Liver (tissue), 9 donors: ENCODE measurements around the gene ANO4. TPM values are rescaled to one million over a fixed set of nuclear protein-coding genes. Genes with fewer than 3 reads are reported as not detected.

Source experiments
- DNase-seq: peaks from one replicate; pipeline ENCODE4 v3.0.0-alpha.2; 2017; ENCODE audit warnings: low spot score
- H3K27ac ChIP-seq, 2 donors: one replicate each; pipeline ENCODE4 v1.7.0; 2013; ENCODE audit warnings: inconsistent platforms in 2 of 2, low read length in 2 of 2, control low read depth in 1 of 2, low read depth in 1 of 2, mild to moderate bottlenecking in 1 of 2
- H3K27me3 ChIP-seq, 4 donors: one replicate each; pipeline versions ENCODE4 v1.6.1 to v1.7.0; 2013; ENCODE audit warnings: low read length in 3 of 4, inconsistent platforms in 1 of 4, mild to moderate bottlenecking in 1 of 4, moderate library complexity in 1 of 4; ENCODE audit not compliant: control insufficient read depth in 4 of 4, insufficient read depth in 4 of 4
- H3K36me3 ChIP-seq, 4 donors: one replicate each; pipeline versions ENCODE4 v1.6.1 to v1.7.0; 2013; ENCODE audit warnings: low read length in 3 of 4, mild to moderate bottlenecking in 3 of 4, low read depth in 1 of 4, moderate library complexity in 1 of 4; ENCODE audit not compliant: control insufficient read depth in 4 of 4, insufficient read depth in 3 of 4
- H3K4me1 ChIP-seq, 4 donors: one replicate each; pipeline versions ENCODE4 v1.6.1 to v1.7.0; 2013; ENCODE audit warnings: low read length in 3 of 4, mild to moderate bottlenecking in 3 of 4, moderate library complexity in 1 of 4; ENCODE audit not compliant: control insufficient read depth in 4 of 4, insufficient read depth in 4 of 4
- H3K4me3 ChIP-seq, 3 donors: one replicate each; pipeline versions ENCODE4 v1.6.1 to v1.7.0; 2013; ENCODE audit warnings: low read length in 3 of 3, control low read depth in 1 of 3, low read depth in 1 of 3, mild to moderate bottlenecking in 1 of 3
- H3K9ac ChIP-seq, 2 donors: one replicate each; pipeline ENCODE4 v1.7.0; 2013; ENCODE audit warnings: low read length in 2 of 2, mild to moderate bottlenecking in 2 of 2, moderate library complexity in 2 of 2, control low read depth in 1 of 2, low read depth in 1 of 2
- H3K9me3 ChIP-seq, 4 donors: one replicate each; pipeline versions ENCODE4 v1.6.1 to v1.7.0; 2013; ENCODE audit warnings: low read length in 3 of 4; ENCODE audit not compliant: control insufficient read depth in 4 of 4
- ATF3 ChIP-seq: IDR thresholded peaks from 2 replicates; pipeline ENCODE4 v1.6.1; 2016; ENCODE audit warnings: antibody characterized with exemption
- CTCF ChIP-seq: fragments of 150-350 bp; IDR thresholded peaks from 2 replicates; pipeline ENCODE4 v1.5.1; 2017; ENCODE audit warnings: improper control_type of control experiment, low read depth, low read length; ENCODE audit not compliant: missing input control
- EGR1 ChIP-seq, 2 donors: IDR thresholded peaks; 2 replicates each; pipeline ENCODE4 v1.6.1; 2016 to 2018; ENCODE audit warnings: antibody characterized with exemption in 2 of 2, low read depth in 2 of 2
- FOXA1 ChIP-seq: IDR thresholded peaks from 2 replicates; pipeline ENCODE4 v1.6.1; 2016; ENCODE audit warnings: antibody characterized with exemption
- FOXA2 ChIP-seq: IDR thresholded peaks from 2 replicates; pipeline ENCODE4 v1.6.1; 2016; ENCODE audit warnings: antibody characterized with exemption
- HNF4A ChIP-seq, 2 donors: conservative IDR thresholded peaks; 2 replicates each; pipeline ENCODE4 v1.6.1; 2016; ENCODE audit warnings: antibody characterized with exemption in 2 of 2, mild to moderate bottlenecking in 2 of 2
- HNF4G ChIP-seq: IDR thresholded peaks from 2 replicates; pipeline ENCODE4 v1.6.1; 2016; ENCODE audit warnings: antibody characterized with exemption
- JUND ChIP-seq, 2 donors: IDR thresholded peaks; 2 replicates each; pipeline ENCODE4 v1.6.1; 2016; ENCODE audit warnings: antibody characterized with exemption in 2 of 2
- MAX ChIP-seq: IDR thresholded peaks from 2 replicates; pipeline ENCODE4 v1.6.1; 2016; ENCODE audit warnings: antibody characterized with exemption
- NR2F2 ChIP-seq: IDR thresholded peaks from 2 replicates; pipeline ENCODE4 v1.6.1; 2016; ENCODE audit warnings: antibody characterized with exemption
- RAD21 ChIP-seq, 2 donors: IDR thresholded peaks; 2 replicates each; pipeline ENCODE4 v1.6.1; 2016; ENCODE audit warnings: antibody characterized with exemption in 2 of 2, mild to moderate bottlenecking in 2 of 2
- RXRA ChIP-seq, 2 donors: IDR thresholded peaks; 2 replicates each; pipeline ENCODE4 v1.6.1; 2017 to 2018; ENCODE audit warnings: antibody characterized with exemption in 2 of 2, mild to moderate bottlenecking in 1 of 2
- TAF1 ChIP-seq: conservative IDR thresholded peaks from 2 replicates; pipeline ENCODE4 v1.6.1; 2016; ENCODE audit warnings: antibody characterized with exemption, mild to moderate bottlenecking
- YY1 ChIP-seq: IDR thresholded peaks from 2 replicates; pipeline ENCODE4 v1.6.1; 2016; ENCODE audit warnings: antibody characterized with exemption, mild to moderate bottlenecking
- ZBTB33 ChIP-seq: IDR thresholded peaks from 2 replicates; pipeline ENCODE4 v1.6.1; 2016; ENCODE audit warnings: antibody characterized with exemption
- WGBS: extraction: QIAGEN DNeasy Blood & Tissue Kit; methylation state at CpG from one replicate; pipeline ENCODE4 v1.1.7; 2013; 5-methylcytosine and 5-hydroxymethylcytosine counted together
- polyA plus RNA-seq, 2 donors: library from polyadenylated mRNA; stranded (reverse) in 1 of 2; unstranded in 1 of 2; fragments of 200-250 nt in 1 of 2; fragments of >200 nt in 1 of 2; fragmentation: Nextera tagmentation in 1 of 2; extraction: Ambion mirVana in 1 of 2; gene quantifications; one replicate each; pipeline versions ENCODE4 v1.2.1 to v1.2.3, GENCODE V29; 2013 to 2015
- total RNA-seq, 2 donors: library from RNA; depleted of rRNA; stranded (reverse); fragments of >200 nt; gene quantifications; one replicate each; pipeline ENCODE4 v1.2.3, GENCODE V29; 2014
- TF ChIP-seq, protein P1 (sequence below): IDR thresholded peaks from 2 replicates; pipeline ENCODE4 v1.6.1; 2016; ENCODE audit warnings: antibody characterized with exemption, mild to moderate bottlenecking
- donor health status: healthy.
- donor health status: healthy.
- donor health status: healthy.
- donor health status: healthy.
- donor health status: healthy.

ANO4 gene
- total and polyA plus RNA-seq, 4 donors, result 0.08 to 2.2 (median 0.17) TPM; not detected in 1

- Histone ChIP-seq H3K4me1 (no peaks in the 10 kb centered on the region), H3K9me3 (no peaks in the 10 kb centered on the region), H3K27me3 (peaks cover 0 to 8% (median 3%) of the 10 kb centered on the region in 4 donors), H3K4me3 (no peak overlapping the region), H3K9ac (no peak overlapping the region), H3K36me3 (no peaks in the 10 kb centered on the region), H3K27ac (no peak overlapping the region)
- WGBS, result 64% methylated on average over 6 of the region's 6 CpGs
- no peak for DNase-seq
- no peak for TF ChIP-seq ATF3
- no peak for TF ChIP-seq MAX
- no peak for TF ChIP-seq CTCF
- no peak for TF ChIP-seq FOXA2
- no peak for TF ChIP-seq RAD21 (IDR thresholded peaks at IDR 0.05)
- no peak for TF ChIP-seq ZBTB33
- no peak for TF ChIP-seq FOXA1
- no peak for TF ChIP-seq YY1
- TF ChIP-seq EGR1 (IDR thresholded peaks at IDR 0.05; ENCODE audit: low read depth in 2 of 2), result no peak
- TF ChIP-seq HNF4A (conservative IDR thresholded peaks at IDR 0.05), result no peak
- TF ChIP-seq, protein P1, sequence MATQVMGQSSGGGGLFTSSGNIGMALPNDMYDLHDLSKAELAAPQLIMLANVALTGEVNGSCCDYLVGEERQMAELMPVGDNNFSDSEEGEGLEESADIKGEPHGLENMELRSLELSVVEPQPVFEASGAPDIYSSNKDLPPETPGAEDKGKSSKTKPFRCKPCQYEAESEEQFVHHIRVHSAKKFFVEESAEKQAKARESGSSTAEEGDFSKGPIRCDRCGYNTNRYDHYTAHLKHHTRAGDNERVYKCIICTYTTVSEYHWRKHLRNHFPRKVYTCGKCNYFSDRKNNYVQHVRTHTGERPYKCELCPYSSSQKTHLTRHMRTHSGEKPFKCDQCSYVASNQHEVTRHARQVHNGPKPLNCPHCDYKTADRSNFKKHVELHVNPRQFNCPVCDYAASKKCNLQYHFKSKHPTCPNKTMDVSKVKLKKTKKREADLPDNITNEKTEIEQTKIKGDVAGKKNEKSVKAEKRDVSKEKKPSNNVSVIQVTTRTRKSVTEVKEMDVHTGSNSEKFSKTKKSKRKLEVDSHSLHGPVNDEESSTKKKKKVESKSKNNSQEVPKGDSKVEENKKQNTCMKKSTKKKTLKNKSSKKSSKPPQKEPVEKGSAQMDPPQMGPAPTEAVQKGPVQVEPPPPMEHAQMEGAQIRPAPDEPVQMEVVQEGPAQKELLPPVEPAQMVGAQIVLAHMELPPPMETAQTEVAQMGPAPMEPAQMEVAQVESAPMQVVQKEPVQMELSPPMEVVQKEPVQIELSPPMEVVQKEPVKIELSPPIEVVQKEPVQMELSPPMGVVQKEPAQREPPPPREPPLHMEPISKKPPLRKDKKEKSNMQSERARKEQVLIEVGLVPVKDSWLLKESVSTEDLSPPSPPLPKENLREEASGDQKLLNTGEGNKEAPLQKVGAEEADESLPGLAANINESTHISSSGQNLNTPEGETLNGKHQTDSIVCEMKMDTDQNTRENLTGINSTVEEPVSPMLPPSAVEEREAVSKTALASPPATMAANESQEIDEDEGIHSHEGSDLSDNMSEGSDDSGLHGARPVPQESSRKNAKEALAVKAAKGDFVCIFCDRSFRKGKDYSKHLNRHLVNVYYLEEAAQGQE, result no peak
- no peak for TF ChIP-seq TAF1
- no peak for TF ChIP-seq NR2F2
- TF ChIP-seq HNF4G, result no peak
Measured at GRCh38 chr12:100795800-100796179, 1.2 kb downstream of the ANO4 start.

GRCh38 chr12:100796621-100797020, 2.0 kb downstream of the ANO4 start:
- Histone ChIP-seq H3K27ac (no peak overlapping the region), H3K9me3 (no peaks in the 10 kb centered on the region), H3K9ac (no peak overlapping the region), H3K27me3 (peaks cover 0 to 8% (median 3%) of the 10 kb centered on the region in 4 donors), H3K4me3 (no peak overlapping the region), H3K4me1 (no peaks in the 10 kb centered on the region), H3K36me3 (no peaks in the 10 kb centered on the region)
- DNase-seq, result no peak
- 76% methylated on average over 3 of the region's 3 CpGs for WGBS
- TF ChIP-seq ZBTB33, result no peak
- TF ChIP-seq CTCF, result no peak
- TF ChIP-seq RXRA (IDR thresholded peaks at IDR 0.05), result no peak
- TF ChIP-seq FOXA2, result no peak
- TF ChIP-seq JUND (IDR thresholded peaks at IDR 0.05), result no peak
- TF ChIP-seq, protein P1, result no peak
- TF ChIP-seq YY1, result no peak
- no peak for TF ChIP-seq FOXA1
- no peak for TF ChIP-seq ATF3
